Lung (tissue), 12 donors: Measurements from ENCODE around the gene PPP1R1B. TPM values are rescaled to one million over a fixed set of nuclear protein-coding genes. Genes with fewer than 3 reads are reported as not detected.

Source experiments
- ATAC-seq: fragments of 200-7000 bp; cut with Tn5 transposase; one replicate; pipeline ENCODE4 v1.9.1; 2020; ENCODE audit warnings: moderate number of reproducible peaks; ENCODE audit not compliant: insufficient read depth, low FRiP score
- DNase-seq, 3 donors: peaks; one replicate each; pipeline ENCODE4 v3.0.0-alpha.2; 2013 to 2017
- H3K27ac ChIP-seq, 2 donors: one replicate each; pipeline ENCODE4 v1.5.1; 2013; ENCODE audit warnings: mild to moderate bottlenecking in 2 of 2, moderate library complexity in 2 of 2, control low read depth in 1 of 2, inconsistent platforms in 1 of 2, low read depth in 1 of 2, low read length in 1 of 2
- H3K27me3 ChIP-seq, 3 donors: one replicate each; pipeline ENCODE4 v1.5.1; 2013; ENCODE audit warnings: low read length in 2 of 3; ENCODE audit not compliant: control insufficient read depth in 3 of 3, insufficient read depth in 3 of 3
- H3K36me3 ChIP-seq, 4 donors: one replicate each; pipeline ENCODE4 v1.5.1; 2013; ENCODE audit warnings: low read length in 4 of 4, mild to moderate bottlenecking in 1 of 4, moderate library complexity in 1 of 4; ENCODE audit not compliant: control insufficient read depth in 4 of 4, insufficient read depth in 4 of 4
- H3K4me1 ChIP-seq, 5 donors: one replicate each; pipeline ENCODE4 v1.5.1; 2013; ENCODE audit warnings: low read length in 5 of 5, mild to moderate bottlenecking in 2 of 5, moderate library complexity in 1 of 5; ENCODE audit not compliant: control insufficient read depth in 5 of 5, insufficient read depth in 5 of 5
- H3K4me3 ChIP-seq: one replicate; pipeline ENCODE4 v1.5.1; 2013; ENCODE audit warnings: mild to moderate bottlenecking, control low read depth, moderate library complexity
- H3K9ac ChIP-seq, 2 donors: one replicate each; pipeline ENCODE4 v1.5.1; 2013; ENCODE audit warnings: low read length in 2 of 2, control low read depth in 1 of 2; ENCODE audit not compliant: insufficient read depth in 1 of 2
- H3K9me3 ChIP-seq, 4 donors: one replicate each; pipeline ENCODE4 v1.5.1; 2013; ENCODE audit warnings: low read length in 3 of 4, mild to moderate bottlenecking in 1 of 4, moderate library complexity in 1 of 4; ENCODE audit not compliant: control insufficient read depth in 4 of 4, insufficient read depth in 3 of 4
- WGBS, 2 donors: extraction: QIAGEN DNeasy Blood & Tissue Kit; methylation state at CpG; one replicate each; pipeline ENCODE4 v1.1.7; 2013; 5-methylcytosine and 5-hydroxymethylcytosine counted together
- polyA plus RNA-seq, 2 donors: library from polyadenylated mRNA; stranded (reverse); fragments of 200-250 nt; gene quantifications; one replicate each; pipeline ENCODE4 v1.2.1, GENCODE V29; 2013
- total RNA-seq, 2 donors: library from RNA; depleted of rRNA in 1 of 2; stranded (reverse); fragments of >200 nt in 1 of 2; gene quantifications; one replicate each; pipeline ENCODE4 v1.2.1, GENCODE V29; 2014 to 2021
- TF ChIP-seq, protein P1 (sequence below): IDR thresholded peaks from 2 replicates; pipeline ENCODE4 v1.5.1; 2012; ENCODE audit warnings: mild to moderate bottlenecking; ENCODE audit errors: control extremely low read depth, extremely low read depth
- donor health status: control.
- donor health status: control.
- donor health status: Bipolar disorder and iron deficiency.
- donor health status: healthy.
- donor health status: DM: yes; HTN: yes; CAD: no.

Gene PPP1R1B
- total and polyA plus RNA-seq, 4 donors: 21.3 to 36.4 (median 24.8) TPM

DNA sequence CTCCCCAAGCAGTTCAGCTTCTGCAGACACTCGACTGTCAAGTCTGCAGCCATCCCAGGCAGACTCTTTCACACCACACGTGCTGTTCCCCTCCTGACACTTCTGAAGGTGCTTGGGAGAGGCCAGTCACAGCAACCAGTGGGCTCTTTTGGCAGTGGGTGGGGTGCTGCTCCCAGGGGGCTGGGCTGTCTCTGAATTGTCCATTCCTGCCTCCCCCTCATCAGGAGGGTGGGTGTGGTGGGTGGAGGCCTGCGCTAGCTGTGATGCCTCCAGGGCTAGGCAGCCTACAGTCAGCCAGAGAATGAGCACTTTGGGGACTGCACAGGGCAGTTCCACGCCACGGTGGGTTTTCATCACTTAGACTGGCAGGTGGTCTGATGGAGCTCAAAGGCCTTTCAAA, 20.5 kb downstream of the PPP1R1B start:
- Histone ChIP-seq H3K9me3 (no peaks in the 10 kb centered on the region), H3K27me3 (no peaks in the 10 kb centered on the region), H3K9ac (no peak overlapping the region), H3K4me3 (no peak overlapping the region), H3K36me3 (peaks cover 0 to 2% (median 1%) of the 10 kb centered on the region in 4 donors), H3K27ac (no peak overlapping the region), H3K4me1 (peaks cover 0 to 29% (median 2%) of the 10 kb centered on the region in 5 donors)
- DNase-seq: no peak
- WGBS, 2 donors: 81 to 84% methylated on average over 5 of the region's 5 CpGs
- TF ChIP-seq, protein P1, sequence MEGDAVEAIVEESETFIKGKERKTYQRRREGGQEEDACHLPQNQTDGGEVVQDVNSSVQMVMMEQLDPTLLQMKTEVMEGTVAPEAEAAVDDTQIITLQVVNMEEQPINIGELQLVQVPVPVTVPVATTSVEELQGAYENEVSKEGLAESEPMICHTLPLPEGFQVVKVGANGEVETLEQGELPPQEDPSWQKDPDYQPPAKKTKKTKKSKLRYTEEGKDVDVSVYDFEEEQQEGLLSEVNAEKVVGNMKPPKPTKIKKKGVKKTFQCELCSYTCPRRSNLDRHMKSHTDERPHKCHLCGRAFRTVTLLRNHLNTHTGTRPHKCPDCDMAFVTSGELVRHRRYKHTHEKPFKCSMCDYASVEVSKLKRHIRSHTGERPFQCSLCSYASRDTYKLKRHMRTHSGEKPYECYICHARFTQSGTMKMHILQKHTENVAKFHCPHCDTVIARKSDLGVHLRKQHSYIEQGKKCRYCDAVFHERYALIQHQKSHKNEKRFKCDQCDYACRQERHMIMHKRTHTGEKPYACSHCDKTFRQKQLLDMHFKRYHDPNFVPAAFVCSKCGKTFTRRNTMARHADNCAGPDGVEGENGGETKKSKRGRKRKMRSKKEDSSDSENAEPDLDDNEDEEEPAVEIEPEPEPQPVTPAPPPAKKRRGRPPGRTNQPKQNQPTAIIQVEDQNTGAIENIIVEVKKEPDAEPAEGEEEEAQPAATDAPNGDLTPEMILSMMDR: no peak
- ATAC-seq: no peak

DNA sequence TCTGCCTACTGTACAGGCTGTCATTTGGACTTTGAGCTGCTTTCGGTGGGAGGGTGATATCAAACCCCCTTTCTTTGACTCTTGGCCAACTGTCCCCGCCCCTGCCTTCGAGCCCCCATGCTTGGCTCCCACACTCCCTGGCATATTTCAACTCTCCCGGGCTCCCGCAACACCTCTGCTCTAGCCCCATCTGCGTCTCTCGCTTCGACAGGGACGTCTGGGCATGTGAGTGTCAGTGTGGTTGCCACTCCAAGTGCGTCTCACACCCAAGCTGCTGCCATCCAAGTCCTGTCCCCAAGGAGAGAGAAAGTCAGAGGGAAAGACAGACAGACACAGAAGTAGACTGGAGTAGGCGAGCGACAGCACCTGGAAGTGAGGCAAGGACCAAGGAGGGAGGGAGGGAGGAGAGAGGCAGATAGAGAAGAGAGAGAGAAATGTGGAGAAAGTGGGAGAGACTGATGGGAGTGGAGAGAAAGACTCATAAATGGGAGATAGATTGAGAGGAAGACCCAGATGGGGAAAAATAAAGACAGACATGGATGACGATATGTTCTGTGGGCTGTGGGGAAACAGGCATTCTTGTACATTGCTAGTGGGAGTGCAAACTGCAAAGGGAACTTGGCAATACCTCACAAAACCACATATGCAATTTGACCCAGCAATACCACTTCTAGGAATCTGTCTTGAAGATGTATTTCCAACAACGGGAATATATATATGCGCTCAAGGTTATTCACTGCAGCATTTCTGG, 22.0 kb downstream of the PPP1R1B start:
- WGBS, 2 donors: 78 to 86% methylated on average over 15 of the region's 15 CpGs
- TF ChIP-seq, protein P1: no peak
- Histone ChIP-seq H3K9me3 (no peaks in the 10 kb centered on the region), H3K4me3 (no peak overlapping the region), H3K9ac (no peak overlapping the region), H3K4me1 (peaks cover 0 to 28% (median 4%) of the 10 kb centered on the region in 5 donors), H3K27ac (no peak overlapping the region), H3K27me3 (no peaks in the 10 kb centered on the region), H3K36me3 (peaks cover 0 to 2% (median under 1%) of the 10 kb centered on the region in 4 donors)
- DNase-seq: no peak
- ATAC-seq: no peak

DNA sequence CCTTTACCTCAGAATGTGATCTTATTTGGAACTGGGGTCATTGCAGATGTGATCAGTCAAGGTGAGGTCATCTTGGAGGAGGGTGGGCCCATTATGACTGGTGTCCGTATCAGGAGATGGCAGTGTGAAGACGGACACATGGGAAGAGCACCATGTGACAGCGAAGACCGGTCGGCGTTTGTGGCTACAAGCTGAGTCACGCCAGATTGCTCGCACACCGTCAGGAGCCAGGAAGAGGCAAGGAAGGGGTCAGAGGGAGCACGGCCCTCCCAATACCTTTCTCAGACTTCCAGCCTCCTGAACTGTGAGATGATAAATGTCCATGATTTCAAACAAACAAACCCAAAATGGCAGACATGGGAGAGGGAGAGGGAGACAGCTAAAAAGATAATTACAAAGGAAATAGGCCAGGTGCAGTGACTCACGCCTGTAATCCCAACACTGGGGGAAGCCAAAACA, 23.4 kb downstream of the PPP1R1B start:
- Histone ChIP-seq H3K27me3 (no peaks in the 10 kb centered on the region), H3K27ac (no peak overlapping the region), H3K9me3 (no peaks in the 10 kb centered on the region), H3K36me3 (peaks cover 0 to 2% (median 0%) of the 10 kb centered on the region in 4 donors), H3K4me3 (no peak overlapping the region), H3K4me1 (peaks cover 0 to 26% (median 4%) of the 10 kb centered on the region in 5 donors), H3K9ac (no peak overlapping the region)
- ATAC-seq: no peak
- 90% methylated on average over 11 of the region's 11 CpGs for WGBS, 2 donors
- DNase-seq: no peak
- TF ChIP-seq, protein P1: no peak
